Esophagus mucosa (tissue), 1 donor: Measurements from ENCODE around the gene ITGA5. TPM values are rescaled to one million over a fixed set of nuclear protein-coding genes. Genes with fewer than 3 reads are reported as not detected.

Experiments used
- ATAC-seq: fragments of 200-7000 bp; cut with Tn5 transposase; one replicate; pipeline ENCODE4 v1.9.1; 2020
- total RNA-seq: library from RNA; stranded (reverse); gene quantifications from one replicate; pipeline ENCODE4 v1.2.4, GENCODE V29; 2023
- donor health status: DM: yes; HTN: yes; CAD: no.

Gene ITGA5
- total RNA-seq, 1 donor from 2014 or later: 12.8 TPM

DNA sequence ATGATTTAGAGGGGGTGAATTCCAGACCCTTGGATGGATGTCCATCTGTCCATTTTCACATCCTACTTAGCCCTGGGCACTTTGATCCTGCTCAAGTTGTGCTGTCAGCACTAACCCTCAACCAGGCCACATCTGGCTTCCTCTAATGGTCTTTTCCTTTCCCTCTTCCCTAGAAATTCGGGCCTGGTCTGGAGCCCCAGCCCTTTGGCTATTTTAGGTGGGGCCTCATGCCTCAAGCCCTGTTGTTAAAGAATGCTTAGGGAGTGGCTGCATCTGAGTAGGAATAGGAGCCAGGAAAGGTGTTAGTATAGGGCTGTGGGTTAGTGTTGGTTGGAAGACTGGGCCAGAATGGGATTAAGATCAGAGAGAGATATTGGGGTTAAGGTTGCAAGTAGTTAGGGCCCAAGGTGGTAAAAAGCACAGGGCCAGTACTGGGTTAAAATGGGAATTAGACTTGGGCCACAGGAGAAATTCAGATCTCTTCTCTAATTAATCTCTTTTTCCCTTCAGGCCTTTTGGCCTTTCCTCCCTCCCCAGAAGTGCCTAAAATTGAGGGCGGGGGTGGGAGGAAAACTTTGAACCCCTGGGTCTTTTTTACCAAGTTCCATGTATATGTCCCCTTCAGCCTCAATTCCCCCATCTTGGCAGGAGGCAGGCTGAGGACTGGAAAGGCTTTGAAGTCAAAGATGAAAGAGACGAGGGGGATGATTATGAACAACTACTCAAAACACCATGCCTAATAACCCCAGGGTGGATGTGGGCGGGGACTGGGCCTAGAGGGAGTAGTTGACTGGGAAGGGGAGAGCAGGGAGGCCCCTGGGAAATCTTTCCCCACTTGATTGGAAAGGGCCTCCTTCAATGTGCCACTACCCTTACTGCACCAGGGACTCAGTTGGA, 30.6 kb downstream of the ITGA5 start:
- ATAC-seq: peak; percentile 22

DNA sequence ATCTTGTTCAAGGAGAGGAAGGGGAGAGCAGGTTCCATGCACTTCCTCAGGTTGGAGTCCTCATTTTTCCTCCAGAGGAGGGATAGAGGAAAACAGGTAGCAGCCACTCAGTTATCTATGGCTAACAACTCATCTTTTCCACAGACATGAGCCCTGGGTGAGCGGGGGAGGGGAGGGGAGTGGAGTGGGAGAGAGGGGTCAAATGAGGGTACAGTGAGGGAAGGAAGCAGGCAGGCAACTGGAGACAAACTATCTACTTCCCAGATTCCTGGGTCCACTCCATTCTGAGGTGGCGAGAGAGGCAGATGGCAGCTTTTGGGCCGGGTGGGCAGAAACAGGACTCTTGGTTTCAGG, 32.0 kb downstream of the ITGA5 start:
- no peak for ATAC-seq

DNA sequence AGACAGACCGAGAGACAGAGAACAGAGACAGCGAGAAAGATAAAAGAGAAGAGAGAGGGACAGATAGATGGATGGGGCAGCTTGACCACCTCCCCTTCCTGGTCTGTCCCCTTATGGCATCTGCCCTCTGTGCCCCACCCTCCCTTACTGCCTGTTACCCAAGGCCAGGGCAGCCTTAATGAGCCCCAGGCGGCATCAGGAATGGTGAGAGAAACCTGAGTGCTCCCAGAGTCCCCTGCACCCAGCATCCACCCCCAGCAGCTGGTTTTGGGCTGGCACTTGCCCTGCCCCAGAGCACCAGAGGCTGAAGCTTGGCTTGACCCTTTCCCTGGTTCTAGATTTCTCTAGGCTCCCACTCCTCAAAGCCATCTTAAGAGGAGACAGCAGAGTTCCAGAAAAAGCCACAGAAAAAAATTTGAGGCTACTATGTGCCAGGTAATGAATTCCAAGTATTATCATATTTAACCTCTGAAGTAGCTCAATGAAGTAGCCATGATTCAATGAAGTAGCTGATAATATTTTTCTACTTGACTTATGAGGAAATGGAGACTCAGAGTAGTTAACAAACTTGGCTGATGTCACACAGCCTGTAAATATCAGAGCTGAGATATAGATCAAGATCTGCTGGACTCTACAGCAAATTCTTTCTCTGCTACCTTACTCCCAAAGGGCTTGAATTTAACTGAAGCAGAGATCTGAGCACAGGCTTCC, 32.5 kb downstream of the ITGA5 start:
- ATAC-seq: no peak

DNA sequence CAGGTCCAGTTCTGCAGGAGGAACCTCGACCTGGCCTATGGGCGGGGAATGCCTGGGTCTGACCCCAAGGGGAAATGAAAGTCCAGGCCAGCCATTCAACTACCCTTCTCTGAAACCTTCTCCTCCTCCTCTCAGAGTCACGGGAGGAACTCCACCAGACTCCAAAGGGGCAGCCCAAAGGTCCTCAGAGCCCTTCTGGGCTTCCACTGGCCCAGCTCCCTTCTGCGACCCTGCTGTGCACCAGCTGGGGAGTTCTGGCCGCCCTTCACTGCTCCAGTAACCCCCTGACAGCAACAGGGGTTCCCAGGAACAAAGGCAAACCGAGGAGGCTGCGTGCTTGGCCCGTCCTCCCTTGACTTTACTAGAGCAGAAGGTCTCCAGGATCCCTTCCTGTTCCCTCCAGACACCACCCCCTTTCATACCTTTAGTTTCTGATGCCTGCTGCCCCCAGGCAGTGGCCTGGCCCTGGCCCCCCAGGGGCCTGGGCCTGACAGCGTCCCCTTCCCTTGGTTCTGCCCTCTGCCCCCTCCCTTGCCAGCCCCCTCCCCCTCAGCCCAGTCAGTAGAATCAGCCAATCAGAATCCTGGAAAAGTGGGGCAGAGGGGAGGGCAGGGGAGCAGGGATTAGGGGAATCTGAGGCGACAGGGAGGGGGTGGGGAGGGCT, 33.7 kb downstream of the ITGA5 start:
- ATAC-seq: no peak

DNA sequence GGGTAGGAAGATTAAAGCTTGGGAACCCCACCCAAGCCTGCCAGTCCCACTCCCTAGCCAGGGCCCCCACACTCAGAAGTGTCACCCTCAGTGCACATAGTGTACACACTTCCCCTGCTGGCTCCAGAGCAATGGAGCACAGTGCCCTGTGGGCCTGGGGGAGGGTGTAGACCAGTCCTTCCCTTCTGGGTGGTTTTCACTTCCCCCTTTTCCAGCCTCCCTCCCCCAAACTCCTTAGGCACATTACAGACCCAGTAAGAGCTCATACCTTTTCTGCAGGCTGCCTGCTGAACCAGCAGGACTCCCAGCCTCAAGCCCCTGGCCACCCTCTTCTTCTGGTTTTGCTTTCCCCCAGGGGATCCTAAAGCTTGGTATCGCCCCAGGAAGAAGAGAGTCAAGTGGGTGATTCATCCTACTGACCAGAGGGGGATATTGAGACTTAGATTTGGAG, 34.5 kb downstream of the ITGA5 start, which contains the start of gene ZNF385A:
ZNF385A (minus strand) TSS at position 143 of the 451 bp plus-strand sequence. CDS start 219 bp downstream, outside the sequence.
- no peak for ATAC-seq

DNA sequence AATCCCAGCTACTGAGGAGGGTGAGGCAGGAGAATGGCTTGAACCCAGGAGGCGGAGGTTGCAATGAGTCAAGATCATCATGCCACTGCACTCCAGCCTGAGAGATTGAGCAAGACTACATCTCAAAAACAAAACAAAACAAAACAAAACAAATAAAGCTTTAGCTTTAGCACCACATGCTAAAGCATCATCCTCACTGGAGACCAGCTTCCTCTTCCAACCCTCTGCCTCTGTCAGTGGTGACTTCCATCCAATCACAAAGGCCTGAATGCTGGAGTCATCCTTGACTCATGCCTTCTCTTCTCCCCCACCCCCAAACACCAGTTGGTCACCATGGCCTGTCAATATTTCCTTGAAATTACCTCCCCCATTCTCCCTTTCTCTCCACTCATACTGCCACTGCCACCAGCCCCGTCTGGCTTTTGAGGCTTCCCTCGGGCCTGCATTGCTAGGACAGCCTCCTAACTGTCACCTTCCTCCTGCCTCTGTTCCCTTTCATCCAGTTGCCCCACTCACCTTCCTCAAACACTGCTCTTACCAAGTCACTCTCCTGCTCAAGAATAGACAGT, 35.9 kb downstream of the ITGA5 start:
- peak; percentile 84 for ATAC-seq

DNA sequence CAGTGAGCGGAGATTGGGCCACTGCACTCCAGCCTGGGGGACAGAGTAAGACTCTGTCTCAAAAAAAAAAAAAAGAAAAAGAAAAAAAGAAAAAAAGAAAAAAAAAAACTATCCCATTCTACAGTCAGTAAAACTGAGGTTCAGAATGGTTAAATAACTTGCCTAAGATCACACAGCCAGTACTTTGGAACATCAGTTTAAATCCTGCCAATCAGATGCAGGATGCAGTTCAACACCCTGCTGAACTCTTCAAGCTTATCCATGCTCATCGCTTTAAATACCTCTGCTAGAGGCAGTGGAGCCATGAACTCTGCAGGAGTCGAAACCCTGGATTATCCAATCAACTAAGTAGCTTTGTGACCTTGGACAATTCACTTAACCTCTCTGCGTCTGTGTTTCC, 37.9 kb downstream of the ITGA5 start:
- ATAC-seq: no peak

GRCh38 chr12:54379398-54380201, 39.5 kb downstream of the ITGA5 start:
- ATAC-seq: peak; percentile 65

- peak; percentile 26 for ATAC-seq
Observed at GRCh38 chr12:54378796-54379397, 40.2 kb downstream of the ITGA5 start.

- no peak for ATAC-seq
Observed at GRCh38 chr12:54377797-54378515, 41.1 kb downstream of the ITGA5 start.

GRCh38 chr12:54377007-54377406, 42.1 kb downstream of the ITGA5 start:
- no peak for ATAC-seq

- no peak for ATAC-seq
Observed at GRCh38 chr12:54376596-54376995, 42.5 kb downstream of the ITGA5 start.

GRCh38 chr12:54375259-54375579, 43.8 kb downstream of the ITGA5 start:
- no peak for ATAC-seq

- no peak for ATAC-seq
Observed at GRCh38 chr12:54374562-54375258, 44.4 kb downstream of the ITGA5 start.

DNA sequence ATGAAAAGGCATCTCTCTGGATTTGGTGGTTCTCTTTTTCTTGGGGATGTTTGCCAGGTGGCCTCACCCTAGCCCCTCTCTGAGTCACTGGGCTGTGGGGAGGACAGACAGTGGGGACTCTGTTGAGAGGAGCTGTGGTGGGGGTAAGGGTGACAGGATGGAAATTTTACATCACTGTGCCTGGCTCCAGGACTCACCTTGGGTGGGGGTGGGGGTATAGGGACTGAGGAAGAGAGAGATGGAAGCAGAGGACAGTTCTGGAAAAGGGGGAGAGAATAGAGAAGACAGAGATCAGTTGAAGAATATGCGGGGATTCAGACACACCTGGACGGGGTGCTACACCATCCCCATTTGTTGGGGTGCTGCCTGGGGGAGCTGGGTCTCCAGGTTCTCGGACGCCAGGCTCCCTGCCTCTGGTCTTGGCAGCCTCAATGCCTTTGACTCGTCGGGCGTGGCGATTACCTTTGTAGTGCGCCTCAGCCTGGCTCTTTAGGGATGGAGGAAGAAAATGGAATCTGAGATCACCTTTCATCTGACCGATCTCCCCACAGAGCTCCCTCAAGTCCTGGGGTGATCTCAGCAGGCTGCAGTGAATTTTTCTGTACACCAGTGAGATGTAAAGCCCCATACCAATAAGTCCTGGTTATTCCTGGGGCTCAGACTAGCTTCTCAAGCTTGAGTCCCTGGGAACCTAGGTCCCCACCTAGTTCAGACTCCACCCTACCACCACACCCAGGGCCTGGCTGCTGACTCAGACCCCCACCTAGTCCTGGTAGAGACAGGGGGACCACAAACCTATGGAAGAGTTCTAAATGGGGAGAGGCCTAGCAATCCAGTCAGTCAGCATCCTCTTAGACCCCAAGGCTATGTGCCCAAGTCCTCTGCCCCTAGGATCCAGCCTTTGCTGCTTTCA, 45.2 kb downstream of the ITGA5 start:
- peak; percentile 68 for ATAC-seq

DNA sequence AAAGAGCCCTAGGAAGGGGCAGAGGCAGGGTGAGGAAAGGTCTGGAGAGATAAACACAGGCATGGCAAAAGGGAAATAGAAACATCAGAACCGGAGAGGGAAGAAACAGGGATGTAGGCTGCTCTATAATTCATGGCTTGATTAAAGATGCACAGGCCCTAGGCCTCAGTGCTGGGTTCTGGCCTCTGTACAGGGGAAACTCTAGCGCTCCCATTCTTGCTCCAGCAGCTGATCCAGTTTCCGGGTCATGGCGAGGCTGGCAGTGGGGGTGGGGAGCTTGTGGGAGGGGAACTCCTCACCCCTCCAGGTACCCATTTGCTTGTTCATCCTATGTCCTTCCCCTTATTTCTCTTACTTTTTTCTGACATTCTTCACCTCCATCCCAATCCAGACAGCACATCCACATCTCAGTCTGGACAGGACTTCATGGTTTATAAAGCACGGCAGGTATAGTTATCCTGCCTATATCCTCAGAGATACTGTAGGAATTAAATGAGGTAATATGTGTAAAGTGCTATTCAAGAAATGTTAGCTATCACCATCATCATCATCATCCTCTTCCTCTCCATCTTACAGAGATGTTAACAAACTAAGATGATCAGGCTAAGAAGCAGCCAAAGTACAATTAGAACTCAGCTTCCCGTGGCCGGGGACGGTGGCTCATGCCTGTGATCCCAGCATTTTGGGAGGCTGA, 46.8 kb downstream of the ITGA5 start:
- no peak for ATAC-seq

DNA sequence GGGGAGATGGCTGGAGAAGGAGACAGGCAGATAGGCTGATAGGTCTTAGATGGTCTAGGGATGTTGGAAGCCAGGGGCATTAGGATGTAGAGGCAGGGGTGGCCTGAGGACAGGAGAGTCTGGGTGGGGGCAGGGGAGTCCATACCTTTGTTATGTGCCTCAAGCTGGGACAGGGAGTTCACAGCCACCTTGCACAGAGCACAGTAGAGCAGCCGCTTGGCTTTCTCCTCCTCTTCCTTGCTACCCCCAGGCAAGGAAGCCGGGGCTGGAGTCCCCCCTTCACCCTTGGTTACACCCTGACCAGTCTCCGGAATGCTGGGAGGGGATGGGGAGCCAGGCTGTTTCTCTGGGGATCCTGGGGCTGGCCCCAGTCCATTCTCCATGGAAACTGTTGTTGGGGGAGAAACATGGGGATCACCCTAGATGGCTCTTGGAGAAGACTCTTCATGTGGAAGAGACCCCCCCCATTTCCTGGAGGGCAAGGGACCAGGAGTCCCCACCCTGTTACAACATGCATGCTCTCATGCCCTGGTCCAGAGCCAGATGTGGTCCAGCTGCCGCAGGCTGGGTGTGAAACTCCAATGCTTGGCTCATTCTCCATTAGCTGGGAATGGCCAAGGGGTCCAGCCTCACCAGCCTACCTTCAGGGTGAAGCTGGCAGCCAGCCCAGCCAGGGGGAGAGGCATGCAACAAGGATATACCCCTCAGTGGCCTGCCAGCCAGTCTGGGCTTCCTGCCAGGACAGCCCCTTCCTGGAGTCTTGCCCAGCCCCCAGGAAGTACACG, 47.5 kb downstream of the ITGA5 start:
- ATAC-seq: no peak
